ENCODE measurements around the gene GDF7.

DNA sequence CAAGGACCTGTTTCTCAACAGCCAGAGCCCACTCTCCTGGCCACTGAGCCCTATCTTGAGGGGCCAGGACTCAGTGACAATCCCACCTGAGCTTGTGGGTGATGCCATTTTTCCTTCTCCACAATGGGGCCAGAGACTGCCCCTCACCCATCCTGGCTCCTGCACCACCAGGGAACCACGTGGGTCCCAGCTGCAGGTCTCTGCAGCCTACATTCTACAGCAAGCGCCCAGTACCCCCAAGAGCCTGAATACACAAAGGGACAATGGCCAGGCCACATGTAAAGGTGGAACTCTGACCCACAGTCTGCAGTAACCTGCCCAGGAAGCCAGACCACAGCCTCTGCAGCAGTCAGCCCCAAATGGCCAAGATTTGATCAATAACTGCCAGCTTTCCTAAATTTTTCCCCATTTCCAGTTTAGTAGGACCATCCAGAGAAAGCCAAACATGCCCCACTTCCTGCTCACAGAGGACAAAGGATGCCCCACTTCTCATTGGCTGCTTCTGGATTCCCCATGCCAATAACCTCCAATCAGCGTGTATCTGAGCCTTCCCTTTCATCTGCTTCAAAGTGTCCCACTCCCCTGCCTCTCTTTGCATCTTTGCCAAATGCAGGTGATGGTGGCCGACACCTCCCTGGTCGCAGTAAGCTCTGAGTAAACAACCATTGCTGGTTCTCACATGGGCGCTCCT, 35.2 kb upstream of the GDF7 start:
- TF ChIP-seq, protein P1, sequence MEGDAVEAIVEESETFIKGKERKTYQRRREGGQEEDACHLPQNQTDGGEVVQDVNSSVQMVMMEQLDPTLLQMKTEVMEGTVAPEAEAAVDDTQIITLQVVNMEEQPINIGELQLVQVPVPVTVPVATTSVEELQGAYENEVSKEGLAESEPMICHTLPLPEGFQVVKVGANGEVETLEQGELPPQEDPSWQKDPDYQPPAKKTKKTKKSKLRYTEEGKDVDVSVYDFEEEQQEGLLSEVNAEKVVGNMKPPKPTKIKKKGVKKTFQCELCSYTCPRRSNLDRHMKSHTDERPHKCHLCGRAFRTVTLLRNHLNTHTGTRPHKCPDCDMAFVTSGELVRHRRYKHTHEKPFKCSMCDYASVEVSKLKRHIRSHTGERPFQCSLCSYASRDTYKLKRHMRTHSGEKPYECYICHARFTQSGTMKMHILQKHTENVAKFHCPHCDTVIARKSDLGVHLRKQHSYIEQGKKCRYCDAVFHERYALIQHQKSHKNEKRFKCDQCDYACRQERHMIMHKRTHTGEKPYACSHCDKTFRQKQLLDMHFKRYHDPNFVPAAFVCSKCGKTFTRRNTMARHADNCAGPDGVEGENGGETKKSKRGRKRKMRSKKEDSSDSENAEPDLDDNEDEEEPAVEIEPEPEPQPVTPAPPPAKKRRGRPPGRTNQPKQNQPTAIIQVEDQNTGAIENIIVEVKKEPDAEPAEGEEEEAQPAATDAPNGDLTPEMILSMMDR (IDR thresholded peaks at IDR 0.05), result no peak
- TF ChIP-seq POLR2A (IDR thresholded peaks at IDR 0.05), result no peak
